ENCODE results near the gene NFATC2IP.

NFATC2IP gene

DNA sequence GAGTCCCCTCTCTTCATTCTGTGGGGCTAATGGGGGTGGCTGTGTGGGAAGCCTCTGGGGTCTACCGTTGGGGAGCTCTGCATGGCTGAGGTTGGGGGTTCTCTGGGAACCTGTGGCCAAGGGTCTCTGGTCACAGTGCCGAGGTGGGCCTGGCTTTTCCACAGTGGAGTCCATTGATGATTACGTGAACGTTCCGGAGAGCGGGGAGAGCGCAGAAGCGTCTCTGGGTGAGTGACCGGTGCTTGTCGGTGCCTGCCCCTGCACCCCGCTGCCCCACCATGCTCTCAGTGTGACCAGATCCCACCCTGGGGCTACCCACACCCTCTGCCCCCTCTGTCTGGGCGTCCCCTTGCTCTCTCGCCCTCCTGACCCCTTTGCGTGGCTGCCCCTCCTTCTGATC is 38.6 kb downstream of the NFATC2IP start:
- Histone ChIP-seq H3K9me3 (no peaks in the 10 kb centered on the region), H3K27me3 (peaks cover 4% of the 10 kb centered on the region), H3K4me1 (no peaks in the 10 kb centered on the region), H3K4me3 (ENCODE audit: low read depth, low read length) (no peak overlapping the region), H3K36me3 (no peaks in the 10 kb centered on the region)
- TF ChIP-seq, protein P1, sequence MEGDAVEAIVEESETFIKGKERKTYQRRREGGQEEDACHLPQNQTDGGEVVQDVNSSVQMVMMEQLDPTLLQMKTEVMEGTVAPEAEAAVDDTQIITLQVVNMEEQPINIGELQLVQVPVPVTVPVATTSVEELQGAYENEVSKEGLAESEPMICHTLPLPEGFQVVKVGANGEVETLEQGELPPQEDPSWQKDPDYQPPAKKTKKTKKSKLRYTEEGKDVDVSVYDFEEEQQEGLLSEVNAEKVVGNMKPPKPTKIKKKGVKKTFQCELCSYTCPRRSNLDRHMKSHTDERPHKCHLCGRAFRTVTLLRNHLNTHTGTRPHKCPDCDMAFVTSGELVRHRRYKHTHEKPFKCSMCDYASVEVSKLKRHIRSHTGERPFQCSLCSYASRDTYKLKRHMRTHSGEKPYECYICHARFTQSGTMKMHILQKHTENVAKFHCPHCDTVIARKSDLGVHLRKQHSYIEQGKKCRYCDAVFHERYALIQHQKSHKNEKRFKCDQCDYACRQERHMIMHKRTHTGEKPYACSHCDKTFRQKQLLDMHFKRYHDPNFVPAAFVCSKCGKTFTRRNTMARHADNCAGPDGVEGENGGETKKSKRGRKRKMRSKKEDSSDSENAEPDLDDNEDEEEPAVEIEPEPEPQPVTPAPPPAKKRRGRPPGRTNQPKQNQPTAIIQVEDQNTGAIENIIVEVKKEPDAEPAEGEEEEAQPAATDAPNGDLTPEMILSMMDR (IDR thresholded peaks at IDR 0.05; ENCODE audit: low read depth, low read length): no peak
- DNase-seq: no peak

DNA sequence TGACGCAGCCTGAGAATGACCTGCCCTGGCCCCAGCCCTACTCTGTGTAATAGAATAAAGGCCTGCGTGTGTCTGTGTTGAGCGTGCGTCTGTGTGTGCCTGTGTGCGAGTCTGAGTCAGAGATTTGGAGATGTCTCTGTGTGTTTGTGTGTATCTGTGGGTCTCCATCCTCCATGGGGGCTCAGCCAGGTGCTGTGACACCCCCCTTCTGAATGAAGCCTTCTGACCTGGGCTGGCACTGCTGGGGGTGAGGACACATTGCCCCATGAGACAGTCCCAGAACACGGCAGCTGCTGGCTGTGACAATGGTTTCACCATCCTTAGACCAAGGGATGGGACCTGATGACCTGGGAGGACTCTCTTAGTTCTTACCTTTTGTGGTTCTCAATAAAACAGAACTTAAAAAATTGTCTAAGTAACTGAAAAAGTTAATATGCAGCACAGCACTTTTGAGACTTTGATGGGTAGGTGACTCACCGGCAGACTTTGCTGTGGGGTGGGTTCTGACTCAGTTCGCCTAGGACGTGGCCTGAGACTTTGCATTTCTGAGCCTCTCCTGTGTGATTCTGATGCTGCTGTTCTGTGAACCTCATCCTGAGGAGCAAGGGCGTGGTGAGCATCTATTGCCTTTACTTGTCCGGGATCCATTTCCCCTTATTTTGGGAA is 39.8 kb downstream of the NFATC2IP start:
- H3K36me3 ChIP-seq: no peaks in the 10 kb centered on the region
- peaks cover 4% of the 10 kb centered on the region for H3K27me3 ChIP-seq
- no peak overlapping the region for H3K4me3 ChIP-seq (ENCODE audit: low read depth, low read length)
- H3K9me3 ChIP-seq: no peaks in the 10 kb centered on the region
- no peak for DNase-seq
- H3K4me1 ChIP-seq: no peaks in the 10 kb centered on the region
- TF ChIP-seq, protein P1 (IDR thresholded peaks at IDR 0.05; ENCODE audit: low read depth, low read length): no peak

DNA sequence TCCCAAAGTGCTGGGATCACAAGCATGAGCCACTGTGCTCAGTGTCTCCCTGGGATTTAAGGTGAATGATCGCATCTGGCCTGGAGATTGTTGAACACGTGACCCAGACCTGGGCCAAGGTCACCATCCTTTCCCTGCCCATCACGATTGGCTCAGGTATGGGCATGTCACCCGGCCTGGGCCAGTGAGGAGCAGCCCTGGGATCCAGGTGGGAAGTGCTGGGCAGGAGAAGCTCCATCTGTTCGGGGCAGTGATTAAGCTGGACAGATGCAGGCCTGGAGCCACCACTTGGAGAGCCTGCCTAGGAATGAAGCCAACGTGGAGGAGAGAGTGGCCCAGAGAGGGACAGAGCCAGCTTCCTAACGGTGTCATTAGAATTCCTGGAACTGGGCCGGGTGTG is 41.0 kb downstream of the NFATC2IP start:
- H3K4me1 ChIP-seq: no peaks in the 10 kb centered on the region
- no peaks in the 10 kb centered on the region for H3K9me3 ChIP-seq
- no peak for DNase-seq
- H3K27me3 ChIP-seq: peaks cover 4% of the 10 kb centered on the region
- TF ChIP-seq, protein P1 (IDR thresholded peaks at IDR 0.05; ENCODE audit: low read depth, low read length): no peak
- H3K4me3 ChIP-seq (ENCODE audit: low read depth, low read length): no peak overlapping the region
- no peaks in the 10 kb centered on the region for H3K36me3 ChIP-seq

DNA sequence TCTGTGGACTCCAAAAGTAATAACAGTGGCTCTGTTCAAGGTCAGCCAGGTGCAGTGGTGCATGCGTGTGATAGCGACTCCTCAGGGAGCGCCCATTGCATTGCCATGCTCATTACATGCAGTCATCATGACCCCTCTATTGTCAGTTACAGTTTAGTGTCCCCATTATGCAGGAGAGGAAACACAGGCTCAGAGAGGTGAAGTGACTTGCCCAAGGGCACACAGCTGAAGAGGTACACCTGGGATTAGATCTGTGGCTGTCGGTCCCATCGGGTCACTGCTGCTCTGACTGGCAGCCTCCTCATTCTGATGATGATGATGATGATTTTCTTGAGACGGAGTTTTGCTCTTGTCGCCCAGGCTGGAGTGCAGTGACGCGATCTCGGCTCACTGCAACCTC is 41.8 kb downstream of the NFATC2IP start:
- H3K9me3 ChIP-seq: no peaks in the 10 kb centered on the region
- no peak overlapping the region for H3K4me3 ChIP-seq (ENCODE audit: low read depth, low read length)
- TF ChIP-seq, protein P1 (IDR thresholded peaks at IDR 0.05; ENCODE audit: low read depth, low read length): no peak
- no peak for DNase-seq
- no peaks in the 10 kb centered on the region for H3K36me3 ChIP-seq
- H3K4me1 ChIP-seq: no peaks in the 10 kb centered on the region
- H3K27me3 ChIP-seq: peaks cover 4% of the 10 kb centered on the region

DNA sequence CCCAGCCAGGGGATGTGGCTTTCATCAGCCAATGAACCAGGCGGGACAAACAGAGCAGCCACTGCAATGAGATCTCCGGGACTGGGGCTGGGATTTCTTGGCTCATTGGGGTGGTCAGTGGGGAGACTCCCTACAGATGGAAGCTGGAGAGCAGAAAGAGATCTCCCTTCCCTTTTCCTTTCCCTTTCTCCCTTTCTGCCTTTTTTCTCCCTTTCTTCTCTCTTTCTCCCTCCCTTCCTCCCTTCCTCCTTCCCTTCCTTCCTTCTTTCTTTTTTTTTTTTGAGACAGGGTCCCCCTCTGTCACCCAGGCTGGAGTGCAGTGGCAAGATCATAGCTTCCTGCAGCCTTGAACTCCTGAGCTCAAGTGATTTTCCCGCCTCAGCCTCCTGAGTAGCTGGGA is 48.1 kb downstream of the NFATC2IP start:
- Histone ChIP-seq H3K27me3 (peaks cover 9% of the 10 kb centered on the region), H3K4me3 (ENCODE audit: low read depth, low read length) (no peak overlapping the region), H3K36me3 (no peaks in the 10 kb centered on the region), H3K4me1 (no peaks in the 10 kb centered on the region), H3K9me3 (no peaks in the 10 kb centered on the region)
- no peak for DNase-seq
- TF ChIP-seq, protein P1 (IDR thresholded peaks at IDR 0.05; ENCODE audit: low read depth, low read length): no peak

DNA sequence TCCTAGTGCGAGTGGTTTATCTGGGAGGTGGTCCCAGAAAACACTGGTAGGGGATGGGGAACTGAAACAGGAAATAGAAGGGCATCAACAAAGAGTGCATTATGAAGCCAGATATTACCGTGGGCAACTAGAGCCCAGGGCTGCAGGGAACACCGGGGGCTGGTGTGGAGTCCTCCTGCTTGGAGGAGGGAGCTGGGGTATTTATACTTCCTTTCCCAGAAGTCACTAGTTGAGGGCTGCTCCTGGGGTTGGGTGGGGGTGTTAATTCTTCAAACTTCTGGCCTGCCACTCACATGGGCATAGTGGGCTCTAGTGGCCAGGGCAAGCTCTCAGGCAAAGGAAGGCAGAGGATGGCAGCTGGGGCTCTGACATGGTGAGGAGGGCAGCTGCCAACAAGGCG is 48.8 kb downstream of the NFATC2IP start:
- no peaks in the 10 kb centered on the region for H3K4me1 ChIP-seq
- no peak for DNase-seq
- no peaks in the 10 kb centered on the region for H3K9me3 ChIP-seq
- no peak overlapping the region for H3K4me3 ChIP-seq (ENCODE audit: low read depth, low read length)
- H3K27me3 ChIP-seq: peaks cover 9% of the 10 kb centered on the region
- no peaks in the 10 kb centered on the region for H3K36me3 ChIP-seq
- TF ChIP-seq, protein P1 (IDR thresholded peaks at IDR 0.05; ENCODE audit: low read depth, low read length): no peak

Measured in BE2C (cell line).